ENCODE results near the gene TUBA3D. TPM values are rescaled to one million over a fixed set of nuclear protein-coding genes. Genes with fewer than 3 reads are reported as not detected.
"Not testable (repeated sequence)": the region's sequence is repeated elsewhere in the genome, so short reads cannot be mapped to it uniquely, and the experiment has no call there.

TUBA3D gene
- total RNA-seq, 1 donor from 2014 or later: not detected

- not testable (repeated sequence) for DNase-seq (ENCODE audit: low spot score)
Measured at GRCh38 chr2:131483981-131484820, 8.3 kb downstream of the TUBA3D start.

GRCh38 chr2:131484906-131485460 lies 9.1 kb downstream of the TUBA3D start:
- not testable (repeated sequence) for DNase-seq (ENCODE audit: low spot score)

GRCh38 chr2:131486201-131486902 lies 10.4 kb downstream of the TUBA3D start:
- DNase-seq (ENCODE audit: low spot score): not testable (repeated sequence)

GRCh38 chr2:131488306-131489205 lies 12.6 kb downstream of the TUBA3D start:
- no peak for DNase-seq (ENCODE audit: low spot score)

GRCh38 chr2:131490616-131491468 lies 14.9 kb downstream of the TUBA3D start:
- DNase-seq (ENCODE audit: low spot score): not testable (repeated sequence)

- DNase-seq (ENCODE audit: low spot score): not testable (repeated sequence)
Measured at GRCh38 chr2:131491469-131491836, 15.5 kb downstream of the TUBA3D start.

- DNase-seq (ENCODE audit: low spot score): not testable (repeated sequence)
Measured at GRCh38 chr2:131492015-131492417, 16.1 kb downstream of the TUBA3D start, which contains the start of gene MZT2A. Gene MZT2A, minus strand, starts transcription at chr2:131492397. Its CDS starts 21 bp downstream, at chr2:131492376.

GRCh38 chr2:131492418-131493198 lies 16.7 kb downstream of the TUBA3D start:
- DNase-seq (ENCODE audit: low spot score): peak; percentile 93

- DNase-seq (ENCODE audit: low spot score): no peak
Measured at GRCh38 chr2:131493199-131493968, 17.5 kb downstream of the TUBA3D start.

- DNase-seq (ENCODE audit: low spot score): not testable (repeated sequence)
Measured at GRCh38 chr2:131495506-131495905, 19.6 kb downstream of the TUBA3D start.

GRCh38 chr2:131498321-131498973 lies 22.5 kb downstream of the TUBA3D start:
- not testable (repeated sequence) for DNase-seq (ENCODE audit: low spot score)

GRCh38 chr2:131503587-131503986 lies 27.7 kb downstream of the TUBA3D start:
- not testable (repeated sequence) for DNase-seq (ENCODE audit: low spot score)

- not testable (repeated sequence) for DNase-seq (ENCODE audit: low spot score)
Measured at GRCh38 chr2:131504082-131504750, 28.3 kb downstream of the TUBA3D start.

- no peak for DNase-seq (ENCODE audit: low spot score)
Measured at GRCh38 chr2:131509615-131510014, 33.7 kb downstream of the TUBA3D start.

GRCh38 chr2:131511291-131511968 lies 35.5 kb downstream of the TUBA3D start:
- not testable (repeated sequence) for DNase-seq (ENCODE audit: low spot score)

- DNase-seq (ENCODE audit: low spot score): not testable (repeated sequence)
Measured at GRCh38 chr2:131511969-131512870, 36.3 kb downstream of the TUBA3D start.
